GM19324 (cell line): ENCODE measurements around the gene TSHZ2.

ENCODE experiments used
- ATAC-seq: cut with Tn5 transposase; IDR thresholded peaks from one replicate; pipeline ENCODE4 v1.9.1; 2021; ENCODE audit warnings: mild to moderate bottlenecking, moderate library complexity; ENCODE audit not compliant: unreplicated experiment, low FRiP score

TSHZ2 gene

GRCh38 chr20:53186635-53187034, 214.5 kb downstream of the TSHZ2 start:
- ATAC-seq, result no peak

- no peak for ATAC-seq
Measured at GRCh38 chr20:53187392-53188068, 215.4 kb downstream of the TSHZ2 start.

GRCh38 chr20:53190225-53190624, 218.1 kb downstream of the TSHZ2 start:
- no peak for ATAC-seq

GRCh38 chr20:53191957-53192356, 219.8 kb downstream of the TSHZ2 start:
- ATAC-seq, result no peak

- ATAC-seq, result no peak
Measured at GRCh38 chr20:53194306-53195290, 222.4 kb downstream of the TSHZ2 start.

- ATAC-seq, result no peak
Measured at GRCh38 chr20:53195876-53196610, 223.9 kb downstream of the TSHZ2 start.

GRCh38 chr20:53201588-53201987, 229.4 kb downstream of the TSHZ2 start:
- ATAC-seq, result no peak

- no peak for ATAC-seq
Measured at GRCh38 chr20:53202777-53203176, 230.6 kb downstream of the TSHZ2 start.

GRCh38 chr20:53205046-53205445, 232.9 kb downstream of the TSHZ2 start:
- ATAC-seq, result no peak

GRCh38 chr20:53208110-53208832, 236.1 kb downstream of the TSHZ2 start:
- no peak for ATAC-seq

GRCh38 chr20:53210041-53210440, 237.9 kb downstream of the TSHZ2 start:
- ATAC-seq, result no peak

GRCh38 chr20:53210931-53211330, 238.8 kb downstream of the TSHZ2 start:
- no peak for ATAC-seq

- ATAC-seq, result no peak
Measured at GRCh38 chr20:53212018-53212417, 239.9 kb downstream of the TSHZ2 start.

- no peak for ATAC-seq
Measured at GRCh38 chr20:53214392-53214791, 242.2 kb downstream of the TSHZ2 start.

- ATAC-seq, result no peak
Measured at GRCh38 chr20:53215166-53215565, 243.0 kb downstream of the TSHZ2 start.

GRCh38 chr20:53216478-53216855, 244.3 kb downstream of the TSHZ2 start:
- ATAC-seq, result no peak

GRCh38 chr20:53216856-53217576, 244.9 kb downstream of the TSHZ2 start:
- ATAC-seq, result no peak

GRCh38 chr20:53220482-53221307, 248.5 kb downstream of the TSHZ2 start:
- ATAC-seq, result no peak

GRCh38 chr20:53221731-53222130, 249.6 kb downstream of the TSHZ2 start:
- ATAC-seq, result no peak
